ENCODE measurements around the gene CREBL2.
"Not testable (repeated sequence)": the region's sequence is repeated elsewhere in the genome, so short reads cannot be mapped to it uniquely, and the experiment has no call there.

CREBL2 gene

GRCh38 chr12:12582193-12582881 is 29.3 kb upstream of the CREBL2 start:
- H3K36me3 ChIP-seq (ENCODE audit: insufficient read depth, low read length) = no peaks in the 10 kb centered on the region
- no peak overlapping the region for H3K27ac ChIP-seq
- DNase-seq (ENCODE audit: low read depth, low spot score) = no peak
- H3K4me3 ChIP-seq = no peak overlapping the region
- TF ChIP-seq POLR2AphosphoS5 (IDR thresholded peaks at IDR 0.05; ENCODE audit: borderline replicate concordance, low read depth, low read length) = no peak
- TF ChIP-seq FOXP2 (optimal IDR thresholded peaks at IDR 0.05; ENCODE audit: control extremely low read depth, extremely low read length, insufficient read depth) = no peak
- no peak for TF ChIP-seq EZH2 (IDR thresholded peaks at IDR 0.05)
- H3K9ac ChIP-seq (ENCODE audit: insufficient read length) = no peak overlapping the region
- H3K9me3 ChIP-seq (ENCODE audit: low read depth, low read length) = no peaks in the 10 kb centered on the region

- Histone ChIP-seq H3K36me3 (ENCODE audit: insufficient read depth, low read length) (no peaks in the 10 kb centered on the region), H3K9me3 (ENCODE audit: low read depth, low read length) (no peaks in the 10 kb centered on the region), H3K9ac (ENCODE audit: insufficient read length) (no peak overlapping the region), H3K27ac (no peak overlapping the region), H3K4me3 (no peak overlapping the region)
- TF ChIP-seq POLR2AphosphoS5 (IDR thresholded peaks at IDR 0.05; ENCODE audit: borderline replicate concordance, low read depth, low read length) (no peak), EZH2 (IDR thresholded peaks at IDR 0.05) (no peak), FOXP2 (optimal IDR thresholded peaks at IDR 0.05; ENCODE audit: control extremely low read depth, extremely low read length, insufficient read depth) (no peak)
- DNase-seq (ENCODE audit: low read depth, low spot score) = no peak
Measured at GRCh38 chr12:12582895-12583303, 28.8 kb upstream of the CREBL2 start.

GRCh38 chr12:12583510-12584178 is 28.0 kb upstream of the CREBL2 start:
- no peak overlapping the region for H3K27ac ChIP-seq
- TF ChIP-seq POLR2AphosphoS5 (IDR thresholded peaks at IDR 0.05; ENCODE audit: borderline replicate concordance, low read depth, low read length) = no peak
- no peak for TF ChIP-seq FOXP2 (optimal IDR thresholded peaks at IDR 0.05; ENCODE audit: control extremely low read depth, extremely low read length, insufficient read depth)
- no peak for TF ChIP-seq EZH2 (IDR thresholded peaks at IDR 0.05)
- H3K4me3 ChIP-seq = no peak overlapping the region
- no peak for DNase-seq (ENCODE audit: low read depth, low spot score)
- H3K9me3 ChIP-seq (ENCODE audit: low read depth, low read length) = no peaks in the 10 kb centered on the region
- H3K36me3 ChIP-seq (ENCODE audit: insufficient read depth, low read length) = no peaks in the 10 kb centered on the region
- no peak overlapping the region for H3K9ac ChIP-seq (ENCODE audit: insufficient read length)

- H3K9me3 ChIP-seq (ENCODE audit: low read depth, low read length) = no peaks in the 10 kb centered on the region
- no peak overlapping the region for H3K9ac ChIP-seq (ENCODE audit: insufficient read length)
- TF ChIP-seq POLR2AphosphoS5 (IDR thresholded peaks at IDR 0.05; ENCODE audit: borderline replicate concordance, low read depth, low read length) (no peak), FOXP2 (optimal IDR thresholded peaks at IDR 0.05; ENCODE audit: control extremely low read depth, extremely low read length, insufficient read depth) (no peak), EZH2 (IDR thresholded peaks at IDR 0.05) (no peak)
- no peaks in the 10 kb centered on the region for H3K36me3 ChIP-seq (ENCODE audit: insufficient read depth, low read length)
- no peak for DNase-seq (ENCODE audit: low read depth, low spot score)
- no peak overlapping the region for H3K27ac ChIP-seq
- no peak overlapping the region for H3K4me3 ChIP-seq
Measured at GRCh38 chr12:12585115-12585863, 26.4 kb upstream of the CREBL2 start.

- Histone ChIP-seq H3K27ac (no peak overlapping the region; the same call in 1 of the 2 replicates), H3K4me3 (peak overlapping the region; percentile 23; the same call in 1 of the 2 replicates)
Measured at GRCh38 chr12:12586879-12587675, 24.6 kb upstream of the CREBL2 start.

GRCh38 chr12:12587878-12588277 is 23.8 kb upstream of the CREBL2 start:
- no peak overlapping the region for H3K9ac ChIP-seq (ENCODE audit: insufficient read length)
- no peaks in the 10 kb centered on the region for H3K9me3 ChIP-seq (ENCODE audit: low read depth, low read length)
- DNase-seq (ENCODE audit: low read depth, low spot score) = no peak
- TF ChIP-seq EZH2 (IDR thresholded peaks at IDR 0.05) (no peak), POLR2AphosphoS5 (IDR thresholded peaks at IDR 0.05; ENCODE audit: borderline replicate concordance, low read depth, low read length) (no peak), FOXP2 (optimal IDR thresholded peaks at IDR 0.05; ENCODE audit: control extremely low read depth, extremely low read length, insufficient read depth) (no peak)
- no peak overlapping the region for H3K27ac ChIP-seq
- H3K4me3 ChIP-seq = no peak overlapping the region
- no peaks in the 10 kb centered on the region for H3K36me3 ChIP-seq (ENCODE audit: insufficient read depth, low read length)

More at GRCh38 chr12:12586879-12587675, 24.6 kb upstream of the CREBL2 start:
- no peak for DNase-seq (ENCODE audit: low read depth, low spot score)
- H3K36me3 ChIP-seq (ENCODE audit: insufficient read depth, low read length) = no peaks in the 10 kb centered on the region
- TF ChIP-seq FOXP2 (optimal IDR thresholded peaks at IDR 0.05; ENCODE audit: control extremely low read depth, extremely low read length, insufficient read depth) (no peak), POLR2AphosphoS5 (IDR thresholded peaks at IDR 0.05; ENCODE audit: borderline replicate concordance, low read depth, low read length) (no peak), EZH2 (IDR thresholded peaks at IDR 0.05) (no peak)
- H3K9me3 ChIP-seq (ENCODE audit: low read depth, low read length) = no peaks in the 10 kb centered on the region
- no peak overlapping the region for H3K9ac ChIP-seq (ENCODE audit: insufficient read length)

GRCh38 chr12:12588436-12588835 is 23.2 kb upstream of the CREBL2 start:
- H3K9me3 ChIP-seq (ENCODE audit: low read depth, low read length); H3K27ac ChIP-seq; H3K4me3 ChIP-seq; H3K36me3 ChIP-seq (ENCODE audit: insufficient read depth, low read length); DNase-seq (ENCODE audit: low read depth, low spot score); H3K9ac ChIP-seq (ENCODE audit: insufficient read length): not testable (repeated sequence)

GRCh38 chr12:12590961-12591360 is 20.7 kb upstream of the CREBL2 start:
- H3K36me3 ChIP-seq (ENCODE audit: insufficient read depth, low read length) = no peaks in the 10 kb centered on the region
- DNase-seq (ENCODE audit: low read depth, low spot score) = no peak
- no peak overlapping the region for H3K27ac ChIP-seq
- H3K9ac ChIP-seq (ENCODE audit: insufficient read length) = no peak overlapping the region
- no peaks in the 10 kb centered on the region for H3K9me3 ChIP-seq (ENCODE audit: low read depth, low read length)
- TF ChIP-seq FOXP2 (optimal IDR thresholded peaks at IDR 0.05; ENCODE audit: control extremely low read depth, extremely low read length, insufficient read depth) (no peak), EZH2 (IDR thresholded peaks at IDR 0.05) (no peak), POLR2AphosphoS5 (IDR thresholded peaks at IDR 0.05; ENCODE audit: borderline replicate concordance, low read depth, low read length) (no peak)
- H3K4me3 ChIP-seq = no peak overlapping the region
